HEK293 (cell line): Measurements from ENCODE around the gene USP13.

Experiments
- CTCF ChIA-PET: fragments of 350-600 bp; formaldehyde crosslinking; extraction: SDS; loops from one replicate; lab custom pipeline; 2021; ENCODE audit warnings: antibody characterized with exemption; lab: Yijun Ruan, JAX
- POLR2A ChIA-PET: fragments of 300-600 bp; formaldehyde crosslinking; extraction: SDS; loops from one replicate; lab custom pipeline; 2020; ENCODE audit warnings: antibody characterized with exemption, inconsistent platforms; lab: Yijun Ruan, JAX
- H3K27ac ChIP-seq: fragments of 200-500 bp; sonication (Bioruptor generic); 2 replicates; pipeline ENCODE4 v1.5.1; 2014; ENCODE audit warnings: low read depth, low read length, control low read depth, inconsistent platforms; ENCODE audit errors: extremely low read depth
- H3K36me3 ChIP-seq, 2 experiments: fragments of 200-500 bp in 1 of 2; sonication (Bioruptor generic) in 1 of 2; 1 replicate in 1 of 2; 2 replicates in 1 of 2; pipeline ENCODE4 v1.5.1; 2014 to 2017; ENCODE audit warnings: inconsistent platforms in 2 of 2, low read length in 2 of 2; ENCODE audit not compliant: control insufficient read depth in 2 of 2, insufficient read depth in 1 of 2
- H3K4me1 ChIP-seq: fragments of 200-500 bp; sonication (Bioruptor generic); 2 replicates; pipeline ENCODE4 v1.5.1; 2014; ENCODE audit warnings: mild to moderate bottlenecking, low read length, inconsistent platforms; ENCODE audit not compliant: control insufficient read depth, insufficient read depth
- H3K4me3 ChIP-seq: 2 replicates; pipeline ENCODE4 v1.5.1; 2011; ENCODE audit warnings: low read depth, mild to moderate bottlenecking, control low read depth, low read length, moderate library complexity
- H3K9me3 ChIP-seq: fragments of 200-500 bp; sonication (Bioruptor generic); 2 replicates; pipeline ENCODE4 v1.5.1; 2014; ENCODE audit warnings: low read depth, low read length, inconsistent platforms; ENCODE audit not compliant: control insufficient read depth, insufficient read depth
- HOXC10 ChIP-seq: sonication (generic); formaldehyde crosslinking; IDR thresholded peaks from 2 replicates; pipeline ENCODE4 v1.8.1; 2023; ENCODE audit warnings: mild to moderate bottlenecking, missing genetic modification reagents
- KLF9 ChIP-seq: fragments of 450-650 bp; formaldehyde crosslinking; IDR thresholded peaks from 2 replicates; pipeline ENCODE4 v1.5.1; 2016; ENCODE audit warnings: missing biosample characterization, missing genetic modification characterization, low read depth
- PRDM6 ChIP-seq: fragments of 450-650 bp; formaldehyde crosslinking; IDR thresholded peaks from 2 replicates; pipeline ENCODE4 v1.5.1; 2017; ENCODE audit warnings: missing biosample characterization, missing genetic modification characterization
- TCF7L2 ChIP-seq: IDR thresholded peaks from 2 replicates; pipeline ENCODE4 v1.6.1; 2011; ENCODE audit warnings: low read depth, mild to moderate bottlenecking, inconsistent platforms, low read length, moderate library complexity, borderline replicate concordance
- ZBTB20 ChIP-seq: fragments of 450-650 bp; formaldehyde crosslinking; IDR thresholded peaks from 2 replicates; pipeline ENCODE4 v1.5.1; 2016; ENCODE audit warnings: missing biosample characterization, missing genetic modification characterization
- ZBTB8A ChIP-seq: fragments of 450-650 bp; formaldehyde crosslinking; IDR thresholded peaks from 2 replicates; pipeline ENCODE4 v1.5.1; 2016; ENCODE audit warnings: missing biosample characterization, missing genetic modification characterization
- ZEB2 ChIP-seq: fragments of 450-650 bp; formaldehyde crosslinking; IDR thresholded peaks from 2 replicates; pipeline ENCODE4 v1.5.1; 2016; ENCODE audit warnings: missing biosample characterization, missing genetic modification characterization
- ZFP37 ChIP-seq: fragments of 450-650 bp; formaldehyde crosslinking; IDR thresholded peaks from 2 replicates; pipeline ENCODE4 v1.5.1; 2016; ENCODE audit warnings: missing biosample characterization, missing genetic modification characterization
- ZNF10 ChIP-seq: fragments of 450-650 bp; formaldehyde crosslinking; IDR thresholded peaks from 2 replicates; pipeline ENCODE4 v1.5.1; 2017; ENCODE audit warnings: missing biosample characterization, missing genetic modification characterization
- ZNF140 ChIP-seq: fragments of 450-650 bp; formaldehyde crosslinking; IDR thresholded peaks from 2 replicates; pipeline ENCODE4 v1.5.1; 2016; ENCODE audit warnings: missing biosample characterization, missing genetic modification characterization
- ZNF239 ChIP-seq: fragments of 450-650 bp; formaldehyde crosslinking; IDR thresholded peaks from 2 replicates; pipeline ENCODE4 v1.5.1; 2016; ENCODE audit warnings: missing biosample characterization, missing genetic modification characterization
- ZNF302 ChIP-seq: fragments of 450-650 bp; formaldehyde crosslinking; IDR thresholded peaks from 2 replicates; pipeline ENCODE4 v1.5.1; 2016; ENCODE audit warnings: missing biosample characterization, missing genetic modification characterization, low read depth
- ZNF501 ChIP-seq: fragments of 450-650 bp; formaldehyde crosslinking; IDR thresholded peaks from 2 replicates; pipeline ENCODE4 v1.5.1; 2016; ENCODE audit warnings: missing biosample characterization, missing genetic modification characterization
- ZNF623 ChIP-seq: fragments of 450-650 bp; formaldehyde crosslinking; IDR thresholded peaks from 2 replicates; pipeline ENCODE4 v1.5.1; 2016; ENCODE audit warnings: missing biosample characterization, missing genetic modification characterization
- ZNF629 ChIP-seq: fragments of 450-650 bp; formaldehyde crosslinking; IDR thresholded peaks from 2 replicates; pipeline ENCODE4 v1.5.1; 2017; ENCODE audit warnings: missing biosample characterization, missing genetic modification characterization
- ZNF670 ChIP-seq: fragments of 450-650 bp; formaldehyde crosslinking; IDR thresholded peaks from 2 replicates; pipeline ENCODE4 v1.5.1; 2016; ENCODE audit warnings: missing biosample characterization, missing genetic modification characterization, low read depth
- ZNF792 ChIP-seq: fragments of 450-650 bp; formaldehyde crosslinking; IDR thresholded peaks from 2 replicates; pipeline ENCODE4 v1.5.1; 2016; ENCODE audit warnings: missing biosample characterization, missing genetic modification characterization
- TF ChIP-seq, protein P1 (sequence below): fragments of 450-650 bp; formaldehyde crosslinking; IDR thresholded peaks from 2 replicates; pipeline ENCODE4 v1.5.1; 2017; ENCODE audit warnings: missing biosample characterization, missing genetic modification characterization
- TF ChIP-seq, protein P2 (sequence below): fragments of 450-650 bp; formaldehyde crosslinking; IDR thresholded peaks from 2 replicates; pipeline ENCODE4 v1.5.1; 2016; ENCODE audit warnings: missing biosample characterization, missing genetic modification characterization
- TF ChIP-seq, protein P3 (sequence below): fragments of 450-650 bp; formaldehyde crosslinking; IDR thresholded peaks from 2 replicates; pipeline ENCODE4 v1.5.1; 2016; ENCODE audit warnings: missing biosample characterization, missing genetic modification characterization

The USP13 gene

DNA sequence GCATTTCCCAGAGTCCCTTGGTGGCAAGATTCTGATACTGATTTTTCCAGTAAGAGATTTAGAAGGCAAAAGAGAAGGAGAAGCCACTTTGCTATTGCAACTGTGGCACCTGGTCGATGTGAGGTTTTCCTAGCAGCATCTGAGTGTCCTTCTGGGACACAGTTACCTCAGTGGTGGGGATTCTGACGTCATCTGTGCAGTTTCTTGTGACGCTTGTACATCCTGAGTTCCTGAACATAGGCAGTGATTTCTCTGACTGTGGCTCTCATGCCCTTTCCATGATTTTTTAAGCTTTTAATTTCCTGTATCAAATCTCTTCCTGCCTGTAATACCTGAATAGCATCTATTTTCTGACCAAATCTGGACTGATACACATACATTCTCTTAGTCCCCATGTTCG lies 8.9 kb downstream of the USP13 start:
- TF ChIP-seq ZNF792 = no peak
- no peak for TF ChIP-seq KLF9 (tag by site-specific recombination)
- no peak for TF ChIP-seq ZNF10 (tag by site-specific recombination)
- no peak for TF ChIP-seq PRDM6 (tag by site-specific recombination)
- peak; percentile 50; the same call in 1 of the 2 replicates for TF ChIP-seq ZNF629 (tag by site-specific recombination)
- TF ChIP-seq, all 188 proteins: peak for 1
- Histone ChIP-seq H3K9me3 (no peaks in the 10 kb centered on the region), H3K36me3 (peaks cover 0 to under 1% of the 10 kb centered on the region in 2 experiments; a peak in 1 of 3 replicates), H3K4me1 (no peaks in the 10 kb centered on the region; the same call in 1 of the 2 replicates), H3K27ac (no peak overlapping the region), H3K4me3 (no peak overlapping the region)
- ChIA-PET POLR2A (interaction anchor here (0.7 kb wide), 1 partner anchor 16 kb away, joined by 4 read pairs; no protein-coding TSS in a partner anchor), CTCF (interaction anchor here (0.7 kb wide), 1 partner anchor 8 kb away, joined by 4 read pairs; no protein-coding TSS in a partner anchor)

DNA sequence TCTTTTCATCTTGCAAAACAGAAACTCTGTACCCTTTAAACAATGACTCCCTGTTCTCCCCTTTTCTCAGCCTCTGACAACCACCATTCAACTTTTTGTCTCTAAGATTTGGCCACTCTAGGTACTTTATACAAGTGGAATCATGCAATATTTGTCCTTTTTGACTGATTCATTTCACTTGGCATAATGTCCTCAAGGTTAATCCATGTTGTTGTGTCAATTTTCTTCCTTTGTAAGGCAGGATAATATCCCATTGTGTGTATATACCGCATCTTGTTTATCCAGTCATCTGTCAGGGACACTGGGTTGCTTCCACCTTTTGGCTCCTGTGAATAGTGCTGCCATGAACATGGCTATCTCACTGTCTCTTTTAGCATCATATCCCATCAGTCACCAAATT lies 10.3 kb downstream of the USP13 start:
- Histone ChIP-seq H3K4me3 (no peak overlapping the region), H3K27ac (no peak overlapping the region), H3K4me1 (no peaks in the 10 kb centered on the region; the same call in 1 of the 2 replicates), H3K9me3 (no peaks in the 10 kb centered on the region), H3K36me3 (no peaks in the 10 kb centered on the region)
- CTCF ChIA-PET = interaction anchor here (1.0 kb wide), 1 partner anchor 13 kb away, joined by 3 read pairs; no protein-coding TSS in a partner anchor
- TF ChIP-seq, protein P1, sequence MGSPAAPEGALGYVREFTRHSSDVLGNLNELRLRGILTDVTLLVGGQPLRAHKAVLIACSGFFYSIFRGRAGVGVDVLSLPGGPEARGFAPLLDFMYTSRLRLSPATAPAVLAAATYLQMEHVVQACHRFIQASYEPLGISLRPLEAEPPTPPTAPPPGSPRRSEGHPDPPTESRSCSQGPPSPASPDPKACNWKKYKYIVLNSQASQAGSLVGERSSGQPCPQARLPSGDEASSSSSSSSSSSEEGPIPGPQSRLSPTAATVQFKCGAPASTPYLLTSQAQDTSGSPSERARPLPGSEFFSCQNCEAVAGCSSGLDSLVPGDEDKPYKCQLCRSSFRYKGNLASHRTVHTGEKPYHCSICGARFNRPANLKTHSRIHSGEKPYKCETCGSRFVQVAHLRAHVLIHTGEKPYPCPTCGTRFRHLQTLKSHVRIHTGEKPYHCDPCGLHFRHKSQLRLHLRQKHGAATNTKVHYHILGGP (tag by site-specific recombination) = no peak
- TF ChIP-seq ZNF140 (tag by site-specific recombination) (no peak), ZEB2 (no peak), ZFP37 (no peak), ZBTB8A (tag by site-specific recombination) (no peak), ZNF623 (tag by site-specific recombination) (no peak), TCF7L2 (no peak)
- TF ChIP-seq, protein P2, sequence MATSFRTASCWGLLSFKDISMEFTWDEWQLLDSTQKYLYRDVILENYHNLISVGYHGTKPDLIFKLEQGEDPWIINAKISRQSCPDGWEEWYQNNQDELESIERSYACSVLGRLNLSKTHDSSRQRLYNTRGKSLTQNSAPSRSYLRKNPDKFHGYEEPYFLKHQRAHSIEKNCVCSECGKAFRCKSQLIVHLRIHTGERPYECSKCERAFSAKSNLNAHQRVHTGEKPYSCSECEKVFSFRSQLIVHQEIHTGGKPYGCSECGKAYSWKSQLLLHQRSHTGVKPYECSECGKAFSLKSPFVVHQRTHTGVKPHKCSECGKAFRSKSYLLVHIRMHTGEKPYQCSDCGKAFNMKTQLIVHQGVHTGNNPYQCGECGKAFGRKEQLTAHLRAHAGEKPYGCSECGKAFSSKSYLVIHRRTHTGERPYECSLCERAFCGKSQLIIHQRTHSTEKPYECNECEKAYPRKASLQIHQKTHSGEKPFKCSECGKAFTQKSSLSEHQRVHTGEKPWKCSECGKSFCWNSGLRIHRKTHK = no peak
- TF ChIP-seq, protein P3, sequence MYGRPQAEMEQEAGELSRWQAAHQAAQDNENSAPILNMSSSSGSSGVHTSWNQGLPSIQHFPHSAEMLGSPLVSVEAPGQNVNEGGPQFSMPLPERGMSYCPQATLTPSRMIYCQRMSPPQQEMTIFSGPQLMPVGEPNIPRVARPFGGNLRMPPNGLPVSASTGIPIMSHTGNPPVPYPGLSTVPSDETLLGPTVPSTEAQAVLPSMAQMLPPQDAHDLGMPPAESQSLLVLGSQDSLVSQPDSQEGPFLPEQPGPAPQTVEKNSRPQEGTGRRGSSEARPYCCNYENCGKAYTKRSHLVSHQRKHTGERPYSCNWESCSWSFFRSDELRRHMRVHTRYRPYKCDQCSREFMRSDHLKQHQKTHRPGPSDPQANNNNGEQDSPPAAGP = no peak
- POLR2A ChIA-PET = no interaction called here

GRCh38 chr3:179666030-179666429 lies 13.2 kb downstream of the USP13 start:
- ChIA-PET CTCF (no interaction called here), POLR2A (no interaction called here)
- H3K27ac ChIP-seq = no peak overlapping the region
- H3K9me3 ChIP-seq = no peaks in the 10 kb centered on the region
- no peaks in the 10 kb centered on the region for H3K36me3 ChIP-seq
- no peak overlapping the region for H3K4me3 ChIP-seq
- no peak for TF ChIP-seq ZNF302 (tag by site-specific recombination)
- TF ChIP-seq ZBTB20 (tag by site-specific recombination) = no peak
- no peak for TF ChIP-seq ZNF670
- TF ChIP-seq HOXC10 (CRISPR knock-in tag) = no peak
- TF ChIP-seq ZBTB8A (tag by site-specific recombination) = no peak
- TF ChIP-seq ZNF501 (tag by site-specific recombination) = no peak
- no peak for TF ChIP-seq ZNF629 (tag by site-specific recombination)
- no peak for TF ChIP-seq TCF7L2
- no peak for TF ChIP-seq ZNF239 (tag by site-specific recombination)
- H3K4me1 ChIP-seq = no peaks in the 10 kb centered on the region; the same call in 1 of the 2 replicates
